ENCODE measurements around the gene SUMO3. TPM values are rescaled to one million over a fixed set of nuclear protein-coding genes. Genes with fewer than 3 reads are reported as not detected.
A peak's percentile ranks its signal among the peaks of the same experiment; 100 is the strongest.

The SUMO3 gene
- total and polyA plus RNA-seq, 7 experiments from 2014 or later: 46.9 to 91.7 (median 76.5) TPM

DNA sequence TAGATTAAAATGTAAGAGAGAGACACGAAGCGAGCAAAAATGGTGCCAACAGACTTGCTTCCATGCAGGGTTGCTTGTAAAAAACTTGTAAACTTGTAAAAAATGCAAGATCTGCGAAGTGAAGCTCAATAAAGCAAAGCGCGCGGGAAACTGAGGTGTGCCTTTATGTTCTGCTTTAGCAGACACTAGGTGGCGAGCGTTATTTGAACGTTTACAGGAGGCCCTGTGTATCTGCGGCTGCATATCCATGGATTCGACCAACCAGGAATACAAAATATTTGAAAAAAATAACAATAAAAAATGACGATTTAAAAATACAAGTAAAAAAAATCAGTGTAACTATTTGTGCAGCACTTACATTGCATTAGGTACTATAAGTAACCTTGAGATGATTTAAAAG, 17.8 kb downstream of the SUMO3 start:
- Mint-ChIP-seq H3K27me3 (no peaks in the 10 kb centered on the region), H3K9me3 (no peaks in the 10 kb centered on the region), H3K36me3 (peaks cover 0 to 24% (median 8%) of the 10 kb centered on the region in 5 donors), H3K4me3 (peak overlapping the region; percentile 88 to 100 (median 96)), H3K4me1 (peaks cover 33 to 66% (median 57%) of the 10 kb centered on the region in 7 donors), H3K27ac (peak overlapping the region in 5 of 9 donors; percentile 28 to 90 (median 45))
- H3K27me3 ChIP-seq (ENCODE audit: control insufficient read depth in 2 of 2, insufficient read depth in 2 of 2, low read length in 2 of 2): no peaks in the 10 kb centered on the region
- DNase-seq: no peak
- POLR2A ChIA-PET: interaction anchor here (0.6 to 3.5 kb wide), 8 partner anchors 73 to 244 kb away, joined by 3 to 33 read pairs (median 6); partner anchors contain the start of gene PTTG1IP
- CTCF ChIA-PET: interaction anchor here (0.7 to 4.3 kb wide), 13 partner anchors 9 to 328 kb away, joined by 3 to 56 read pairs (median 3); partner anchors contain the start of gene PTTG1IP
- no peak overlapping the region for H3K4me3 ChIP-seq (ENCODE audit: low read length)
- intact Hi-C loops (cut with micrococcal nuclease): loop anchor here (2.0 to 10.0 kb wide), 5 partner anchors 92 to 788 kb away; partner anchors contain the start of gene TRAPPC10 (in 1 of the 2)
- peak overlapping the region; percentile 85 for H3K27ac ChIP-seq (ENCODE audit: low read depth, low read length)
- H3K36me3 ChIP-seq (ENCODE audit: control insufficient read depth in 2 of 3, insufficient read depth in 3 of 3, low read length in 3 of 3): peaks cover 4 to 38% (median 8%) of the 10 kb centered on the region in 3 experiments
- H3K9me3 ChIP-seq (ENCODE audit: control insufficient read depth in 2 of 3, low read length in 3 of 3): no peaks in the 10 kb centered on the region
- no peak for ATAC-seq
- H3K4me1 ChIP-seq (ENCODE audit: control insufficient read depth in 2 of 2, insufficient read depth in 2 of 2, low read length in 2 of 2): peaks cover 19 to 27% of the 10 kb centered on the region in 2 donors

DNA sequence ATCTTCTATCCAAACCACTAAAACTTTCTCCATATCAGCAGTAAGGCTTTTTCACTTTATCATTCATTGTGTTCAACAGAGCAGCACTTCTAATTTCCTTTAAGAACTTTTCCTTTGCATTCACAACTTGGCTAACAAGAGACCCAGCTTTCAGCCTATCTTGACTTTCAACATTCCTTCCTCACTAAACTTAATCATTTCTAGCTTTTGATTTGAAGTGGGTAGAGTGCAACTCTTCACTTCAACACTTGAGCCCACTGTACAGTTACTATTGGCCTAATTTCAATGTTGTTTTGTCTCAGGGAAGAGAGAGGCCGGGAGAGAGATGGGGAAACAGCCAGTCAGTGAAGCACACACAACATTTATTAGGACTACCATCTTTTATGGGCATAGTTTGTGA, 18.2 kb downstream of the SUMO3 start:
- H3K36me3 Mint-ChIP-seq: peaks cover 0 to 20% (median 8%) of the 10 kb centered on the region in 5 donors
- peaks cover 33 to 66% (median 57%) of the 10 kb centered on the region in 7 donors for H3K4me1 Mint-ChIP-seq

DNA sequence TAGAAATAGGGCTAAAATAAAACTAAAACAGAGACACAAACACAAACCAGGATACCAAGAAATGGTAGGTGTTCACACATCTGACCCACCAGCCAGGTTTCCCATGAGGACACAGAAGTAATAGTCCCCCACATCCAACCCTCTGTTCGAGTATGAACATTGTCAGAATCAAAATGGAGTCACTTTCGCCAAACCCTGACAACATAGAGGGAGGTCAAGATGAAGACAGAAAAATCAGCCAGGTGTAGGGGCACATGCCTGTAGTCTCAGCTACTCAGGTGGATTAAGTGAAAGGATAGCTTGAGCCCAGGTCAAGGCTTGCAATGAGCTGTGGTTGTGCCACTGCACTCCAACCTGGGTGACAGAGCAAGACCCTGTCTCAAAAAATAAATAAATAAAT, 20.1 kb downstream of the SUMO3 start:
- peak overlapping the region in 1 of 9 donors; percentile 10 for H3K27ac Mint-ChIP-seq
- H3K4me1 ChIP-seq (ENCODE audit: control insufficient read depth in 2 of 2, insufficient read depth in 2 of 2, low read length in 2 of 2): peaks cover 24 to 32% of the 10 kb centered on the region in 2 donors
- no peaks in the 10 kb centered on the region for H3K9me3 Mint-ChIP-seq
- H3K27me3 ChIP-seq (ENCODE audit: control insufficient read depth in 2 of 2, insufficient read depth in 2 of 2, low read length in 2 of 2): no peaks in the 10 kb centered on the region
- ChIA-PET POLR2A (no interaction called here), CTCF (interaction anchor here (1.5 to 1.8 kb wide), 2 partner anchors 134 to 287 kb away, joined by 4 to 6 read pairs; no protein-coding TSS in a partner anchor)
- no peak overlapping the region for H3K4me3 ChIP-seq (ENCODE audit: low read length)
- H3K4me3 Mint-ChIP-seq: no peak overlapping the region
- no peaks in the 10 kb centered on the region for H3K27me3 Mint-ChIP-seq
- no peak overlapping the region for H3K27ac ChIP-seq (ENCODE audit: low read depth, low read length)
- H3K36me3 Mint-ChIP-seq: peaks cover 0 to 20% (median 10%) of the 10 kb centered on the region in 5 donors
- intact Hi-C loops (cut with micrococcal nuclease): no loop called here
- H3K4me1 Mint-ChIP-seq: peaks cover 27 to 72% (median 62%) of the 10 kb centered on the region in 7 donors
- ATAC-seq (no peak), DNase-seq (no peak)
- H3K9me3 ChIP-seq (ENCODE audit: control insufficient read depth in 2 of 3, low read length in 3 of 3): no peaks in the 10 kb centered on the region
- H3K36me3 ChIP-seq (ENCODE audit: control insufficient read depth in 2 of 3, insufficient read depth in 3 of 3, low read length in 3 of 3): peaks cover 4 to 31% (median 8%) of the 10 kb centered on the region in 3 experiments

More for the DNA sequence above, 18.2 kb downstream of the SUMO3 start:
- Histone ChIP-seq H3K36me3 (ENCODE audit: control insufficient read depth in 2 of 3, insufficient read depth in 3 of 3, low read length in 3 of 3) (peaks cover 4 to 33% (median 8%) of the 10 kb centered on the region in 3 experiments), H3K27ac (ENCODE audit: low read depth, low read length) (no peak overlapping the region), H3K4me3 (ENCODE audit: low read length) (no peak overlapping the region), H3K27me3 (ENCODE audit: control insufficient read depth in 2 of 2, insufficient read depth in 2 of 2, low read length in 2 of 2) (no peaks in the 10 kb centered on the region), H3K9me3 (ENCODE audit: control insufficient read depth in 2 of 3, low read length in 3 of 3) (no peaks in the 10 kb centered on the region), H3K4me1 (ENCODE audit: control insufficient read depth in 2 of 2, insufficient read depth in 2 of 2, low read length in 2 of 2) (peaks cover 19 to 27% of the 10 kb centered on the region in 2 donors)
- peak overlapping the region in 7 of 9 donors; percentile 23 to 90 (median 28) for H3K27ac Mint-ChIP-seq
- no peak for DNase-seq
- ATAC-seq: no peak
- no peaks in the 10 kb centered on the region for H3K9me3 Mint-ChIP-seq
- POLR2A ChIA-PET: interaction anchor here (0.7 to 3.5 kb wide), 5 partner anchors 19 to 133 kb away, joined by 3 to 33 read pairs (median 7); partner anchors contain the start of gene PTTG1IP
- H3K4me3 Mint-ChIP-seq: peak overlapping the region; percentile 23 to 97 (median 78)
- intact Hi-C loops (cut with micrococcal nuclease): loop anchor here (2.0 to 10.0 kb wide), 5 partner anchors 93 to 787 kb away; partner anchors contain the start of gene TRAPPC10 (in 1 of the 2)
- no peaks in the 10 kb centered on the region for H3K27me3 Mint-ChIP-seq
- CTCF ChIA-PET: interaction anchor here (0.7 to 4.3 kb wide), 7 partner anchors 9 to 327 kb away, joined by 3 to 56 read pairs (median 3); partner anchors contain the start of gene PTTG1IP

DNA sequence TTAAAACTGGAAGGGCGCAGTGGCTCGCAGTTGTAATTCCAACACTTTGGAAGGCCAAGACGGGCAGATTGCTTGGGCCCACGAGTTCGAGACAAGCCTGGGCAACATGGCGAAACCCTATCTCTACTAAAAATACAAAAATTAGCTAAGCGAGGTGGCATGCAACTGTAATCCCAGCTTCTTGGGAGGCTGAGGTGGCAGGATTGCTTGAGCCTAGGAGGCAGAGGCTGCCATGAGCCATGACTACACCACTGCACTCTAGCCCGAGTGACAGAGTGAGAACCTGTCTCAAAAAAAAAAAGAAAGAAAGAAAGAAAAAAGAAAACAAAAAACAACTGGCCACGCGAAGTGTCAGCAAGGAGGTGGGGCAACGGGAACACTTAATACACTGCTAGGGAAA, 22.5 kb downstream of the SUMO3 start:
- ChIA-PET POLR2A (no interaction called here), CTCF (interaction anchor here (1.0 to 3.2 kb wide), 2 partner anchors 78 to 285 kb away, joined by 3 to 68 read pairs; partner anchors contain the start of gene PTTG1IP)
- Mint-ChIP-seq H3K9me3 (no peaks in the 10 kb centered on the region), H3K4me1 (peaks cover 22 to 75% (median 65%) of the 10 kb centered on the region in 7 donors), H3K27ac (peak overlapping the region in 2 of 9 donors; percentile 32 to 71), H3K27me3 (no peaks in the 10 kb centered on the region), H3K36me3 (peaks cover 7 to 27% (median 10%) of the 10 kb centered on the region in 5 donors), H3K4me3 (no peak overlapping the region)
- intact Hi-C loops (cut with micrococcal nuclease): no loop called here
- H3K27ac ChIP-seq (ENCODE audit: low read depth, low read length): no peak overlapping the region
- peaks cover 4 to 28% (median 8%) of the 10 kb centered on the region in 3 experiments for H3K36me3 ChIP-seq (ENCODE audit: control insufficient read depth in 2 of 3, insufficient read depth in 3 of 3, low read length in 3 of 3)
- DNase-seq: no peak
- H3K27me3 ChIP-seq (ENCODE audit: control insufficient read depth in 2 of 2, insufficient read depth in 2 of 2, low read length in 2 of 2): no peaks in the 10 kb centered on the region
- no peak overlapping the region for H3K4me3 ChIP-seq (ENCODE audit: low read length)
- no peaks in the 10 kb centered on the region for H3K9me3 ChIP-seq (ENCODE audit: control insufficient read depth in 2 of 3, low read length in 3 of 3)
- H3K4me1 ChIP-seq (ENCODE audit: control insufficient read depth in 2 of 2, insufficient read depth in 2 of 2, low read length in 2 of 2): peaks cover 15 to 25% of the 10 kb centered on the region in 2 donors
- ATAC-seq: no peak

DNA sequence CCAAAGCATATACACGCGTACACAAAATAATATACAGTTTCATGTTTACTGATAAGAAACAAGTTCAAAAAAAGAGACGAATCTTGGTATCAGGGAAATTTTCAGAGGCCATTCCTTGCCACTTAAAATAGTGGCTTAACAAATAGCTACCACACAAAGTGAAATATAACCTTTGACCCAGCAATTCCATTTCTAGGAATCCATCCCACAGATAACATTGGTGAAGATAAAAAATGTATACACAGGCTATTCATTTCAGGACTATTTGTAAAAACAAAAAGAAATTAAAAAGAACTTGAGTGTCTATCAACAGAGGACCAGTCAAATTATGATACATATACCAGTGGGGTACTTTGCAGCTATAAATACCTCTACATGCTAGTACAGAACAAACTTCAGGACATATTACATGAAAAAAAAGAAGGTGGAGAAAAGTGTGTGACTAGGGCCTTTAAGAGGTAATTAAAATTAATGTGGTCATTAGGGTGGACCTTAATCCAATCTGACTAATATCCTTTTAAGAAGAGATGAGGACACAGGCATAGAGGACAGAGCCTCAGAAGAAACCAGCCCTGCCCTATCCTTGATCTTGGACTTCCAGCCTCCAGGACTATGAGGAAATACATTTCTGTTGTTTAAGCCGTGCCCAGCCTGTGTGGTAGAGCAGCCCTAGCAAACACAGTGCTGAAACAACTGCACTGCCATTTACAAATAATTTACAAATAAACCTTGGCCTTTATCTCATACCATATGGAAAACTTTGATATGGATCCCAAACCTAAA, 24.1 kb downstream of the SUMO3 start:
- Histone ChIP-seq H3K36me3 (ENCODE audit: control insufficient read depth in 2 of 3, insufficient read depth in 3 of 3, low read length in 3 of 3) (peaks cover 0 to 21% (median 8%) of the 10 kb centered on the region in 3 experiments), H3K4me1 (ENCODE audit: control insufficient read depth in 2 of 2, insufficient read depth in 2 of 2, low read length in 2 of 2) (peaks cover 7 to 14% of the 10 kb centered on the region in 2 donors), H3K4me3 (ENCODE audit: low read length) (no peak overlapping the region), H3K9me3 (ENCODE audit: control insufficient read depth in 2 of 3, low read length in 3 of 3) (no peaks in the 10 kb centered on the region), H3K27me3 (ENCODE audit: control insufficient read depth in 2 of 2, insufficient read depth in 2 of 2, low read length in 2 of 2) (no peaks in the 10 kb centered on the region), H3K27ac (ENCODE audit: low read depth, low read length) (no peak overlapping the region)
- Mint-ChIP-seq H3K27ac (peak overlapping the region; percentile 2 to 83 (median 40)), H3K27me3 (no peaks in the 10 kb centered on the region), H3K4me1 (peaks cover 17 to 71% (median 59%) of the 10 kb centered on the region in 7 donors), H3K4me3 (no peak overlapping the region), H3K9me3 (no peaks in the 10 kb centered on the region), H3K36me3 (peaks cover 7 to 27% (median 8%) of the 10 kb centered on the region in 5 donors)
- DNase-seq (no peak), ATAC-seq (no peak)
- ChIA-PET POLR2A (interaction anchor here (0.8 to 1.0 kb wide), 3 partner anchors 134 to 459 kb away, joined by 3 to 5 read pairs (median 3); no protein-coding TSS in a partner anchor), CTCF (interaction anchor here (0.7 to 3.2 kb wide), 26 partner anchors 7 to 1069 kb away, joined by 3 to 68 read pairs (median 4); partner anchors contain the start of genes KRTAP12-3 and UBE2G2)
- intact Hi-C loops (cut with micrococcal nuclease): loop anchor here (1.0 to 2.0 kb wide), 3 partner anchors 51 to 283 kb away; no protein-coding TSS in a partner anchor

All from naive thymus-derived CD4-positive, alpha-beta T cell (primary cell).